Activated naive CD4-positive, alpha-beta T cell treated with anti-CD3 and anti-CD28 coated beads for 36 hours (primary cell): ENCODE measurements around the gene IL1RAPL2. TPM values are rescaled to one million over a fixed set of nuclear protein-coding genes. Genes with fewer than 3 reads are reported as not detected.
"Not testable (repeated sequence)": the region's sequence is repeated elsewhere in the genome, so short reads cannot be mapped to it uniquely, and the experiment has no call there.

ENCODE experiments used
- CTCF ChIA-PET: fragments of 350-600 bp; sonication (Branson Sonifier 250); formaldehyde crosslinking; loops from one replicate; lab custom pipeline; 2021; ENCODE audit warnings: antibody characterized with exemption; lab: Charles Lee
- DNase-seq: peaks from one replicate; pipeline ENCODE4 v3.0.0-alpha.2; 2020
- H3K27ac Mint-ChIP-seq: one replicate; pipeline ENCODE4 v1.8.0; 2021; ENCODE audit warnings: mild to moderate bottlenecking, mixed read lengths
- H3K27me3 Mint-ChIP-seq: one replicate; pipeline ENCODE4 v1.8.0; 2021; ENCODE audit warnings: low read depth, mixed read lengths
- H3K36me3 Mint-ChIP-seq: one replicate; pipeline ENCODE4 v1.8.0; 2021; ENCODE audit warnings: low read depth, mixed read lengths
- H3K4me1 Mint-ChIP-seq: one replicate; pipeline ENCODE4 v1.8.0; 2021; ENCODE audit warnings: low read depth, mixed read lengths
- H3K4me3 Mint-ChIP-seq: one replicate; pipeline ENCODE4 v1.8.0; 2021; ENCODE audit warnings: mild to moderate bottlenecking, moderate library complexity, mixed read lengths
- H3K9me3 Mint-ChIP-seq: one replicate; pipeline ENCODE4 v1.8.0; 2021; ENCODE audit warnings: mixed read lengths
- intact Hi-C: fragments of 100-400 bp; cut with micrococcal nuclease; formaldehyde crosslinking; loops from one replicate; pipeline ENCODE4 v1.15.1; 2023
- total RNA-seq, 2 experiments: library from RNA; stranded (reverse); gene quantifications; one replicate each; pipeline ENCODE4 v1.2.3, GENCODE V29; 2021

The IL1RAPL2 gene
- total RNA-seq, 2 experiments from 2014 or later, result not detected

DNA sequence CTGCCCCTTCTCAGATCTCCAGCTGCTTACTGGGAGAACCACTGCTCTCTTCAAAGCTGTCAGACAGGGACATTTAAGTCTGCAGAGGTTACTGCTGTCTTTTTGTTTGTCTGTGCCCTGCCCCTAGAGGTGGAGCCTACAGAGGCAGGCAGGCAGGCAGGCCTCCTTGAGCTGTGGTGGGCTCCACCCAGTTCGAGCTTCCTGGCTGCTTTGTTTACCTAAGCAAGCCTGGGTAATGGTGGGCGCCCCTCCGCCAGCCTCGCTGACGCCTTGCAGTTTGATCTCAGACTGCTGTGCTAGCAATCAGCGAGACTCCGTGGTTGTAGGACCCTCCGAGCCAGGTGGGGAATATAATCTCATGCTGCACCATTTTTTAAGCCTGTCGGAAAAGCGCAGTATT, 343.7 kb downstream of the IL1RAPL2 start:
- intact Hi-C loops, result loop anchor here (5.0 kb wide), 1 partner anchor 57 kb away; no protein-coding TSS in a partner anchor

DNA sequence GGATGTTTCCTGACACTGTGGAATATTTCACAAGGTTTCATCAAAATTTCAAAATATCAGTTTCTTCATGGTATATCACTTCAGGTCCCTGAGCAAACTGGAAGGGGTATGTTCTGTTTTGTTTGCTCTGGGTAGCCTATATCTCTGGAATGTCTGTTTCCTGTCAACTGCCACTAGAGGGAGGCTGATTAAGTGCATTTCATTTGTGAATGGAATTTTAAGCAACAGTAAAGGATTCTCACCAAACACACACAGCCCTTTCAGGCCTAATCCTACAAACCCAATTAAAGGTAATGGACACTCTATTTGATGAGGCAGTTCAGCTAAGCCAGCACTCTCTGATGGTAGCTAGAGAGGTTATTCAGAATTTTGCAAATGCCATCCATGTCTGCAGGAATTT, 347.3 kb downstream of the IL1RAPL2 start:
- intact Hi-C loops, result loop anchor here (1.0 to 5.0 kb wide), 2 partner anchors 9 to 61 kb away; no protein-coding TSS in a partner anchor
- no peaks in the 10 kb centered on the region for H3K36me3 Mint-ChIP-seq
- no peaks in the 10 kb centered on the region for H3K27me3 Mint-ChIP-seq
- no peak for DNase-seq
- CTCF ChIA-PET, result interaction anchor here (1.4 kb wide), 1 partner anchor 9 kb away, joined by 3 read pairs; no protein-coding TSS in a partner anchor
- H3K4me3 Mint-ChIP-seq, result no peak overlapping the region
- no peaks in the 10 kb centered on the region for H3K9me3 Mint-ChIP-seq
- H3K27ac Mint-ChIP-seq, result no peak overlapping the region
- H3K4me1 Mint-ChIP-seq, result peaks cover 11% of the 10 kb centered on the region

More for the DNA sequence above, 343.7 kb downstream of the IL1RAPL2 start:
- H3K36me3 Mint-ChIP-seq, H3K27me3 Mint-ChIP-seq, CTCF ChIA-PET, H3K27ac Mint-ChIP-seq, H3K9me3 Mint-ChIP-seq: not testable (repeated sequence)
- H3K4me1 Mint-ChIP-seq, result peaks cover 11% of the 10 kb centered on the region
- H3K4me3 Mint-ChIP-seq, result peak overlapping the region; percentile 70
- peak; percentile 17 for DNase-seq

- peaks cover 11% of the 10 kb centered on the region for H3K4me1 Mint-ChIP-seq
- H3K9me3 Mint-ChIP-seq, CTCF ChIA-PET, H3K4me3 Mint-ChIP-seq, H3K36me3 Mint-ChIP-seq, DNase-seq, H3K27ac Mint-ChIP-seq, H3K27me3 Mint-ChIP-seq: not testable (repeated sequence)
- intact Hi-C loops, result loop anchor here (5.0 kb wide), 1 partner anchor 62 kb away; no protein-coding TSS in a partner anchor
These were observed 348.7 kb downstream of the IL1RAPL2 start for GRCh38 chrX:104914686-104915085.

GRCh38 chrX:104918122-104918521, 352.1 kb downstream of the IL1RAPL2 start:
- Mint-ChIP-seq H3K27ac (no peak overlapping the region), H3K27me3 (no peaks in the 10 kb centered on the region), H3K4me3 (no peak overlapping the region), H3K4me1 (no peaks in the 10 kb centered on the region), H3K36me3 (no peaks in the 10 kb centered on the region), H3K9me3 (no peaks in the 10 kb centered on the region)
- intact Hi-C loops, result no loop called here
- CTCF ChIA-PET, result no interaction called here
- DNase-seq, result no peak

- intact Hi-C loops, result loop anchor here (1.0 to 10.0 kb wide), 6 partner anchors 8 to 727 kb away; no protein-coding TSS in a partner anchor
- DNase-seq, result no peak
- H3K9me3 Mint-ChIP-seq, result no peaks in the 10 kb centered on the region
- CTCF ChIA-PET, result interaction anchor here (0.8 to 1.3 kb wide), 7 partner anchors 8 to 356 kb away, joined by 3 to 5 read pairs (median 4); partner anchors contain the start of gene IL1RAPL2
- no peaks in the 10 kb centered on the region for H3K27me3 Mint-ChIP-seq
- no peaks in the 10 kb centered on the region for H3K4me1 Mint-ChIP-seq
- no peak overlapping the region for H3K4me3 Mint-ChIP-seq
- H3K27ac Mint-ChIP-seq, result no peak overlapping the region
- no peaks in the 10 kb centered on the region for H3K36me3 Mint-ChIP-seq
These were observed 355.7 kb downstream of the IL1RAPL2 start for GRCh38 chrX:104921584-104922205.

DNA sequence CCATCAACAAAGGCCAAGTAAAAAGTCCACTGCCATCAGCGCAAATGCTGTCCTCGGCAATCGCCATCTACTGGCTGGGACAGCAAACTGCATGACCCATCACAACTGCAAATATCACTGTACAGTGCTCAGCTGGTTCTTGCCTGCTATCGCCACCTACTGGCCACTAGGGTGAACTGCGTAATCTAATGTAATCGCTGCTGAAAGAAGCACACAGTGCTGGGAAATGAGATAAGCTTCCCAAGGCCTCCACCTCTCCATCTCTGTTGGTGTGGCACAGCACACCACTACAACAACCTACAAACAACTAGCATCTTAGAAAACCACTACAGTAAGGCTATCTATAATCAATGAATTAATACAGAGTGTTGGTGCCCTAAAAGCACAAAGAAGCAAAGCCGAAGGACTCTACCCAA, 356.2 kb downstream of the IL1RAPL2 start:
- Mint-ChIP-seq H3K4me3 (no peak overlapping the region), H3K4me1 (no peaks in the 10 kb centered on the region), H3K27me3 (no peaks in the 10 kb centered on the region), H3K36me3 (no peaks in the 10 kb centered on the region), H3K9me3 (no peaks in the 10 kb centered on the region), H3K27ac (no peak overlapping the region)
- DNase-seq, result peak; percentile 75
- CTCF ChIA-PET, result interaction anchor here (0.6 to 1.1 kb wide), 8 partner anchors 9 to 357 kb away, joined by 3 to 7 read pairs (median 4); partner anchors contain the start of gene IL1RAPL2
- intact Hi-C loops, result loop anchor here (1.0 to 10.0 kb wide), 6 partner anchors 9 to 727 kb away; no protein-coding TSS in a partner anchor

- H3K4me3 Mint-ChIP-seq, result no peak overlapping the region
- CTCF ChIA-PET, result no interaction called here
- peaks cover 2% of the 10 kb centered on the region for H3K27me3 Mint-ChIP-seq
- H3K36me3 Mint-ChIP-seq, result no peaks in the 10 kb centered on the region
- DNase-seq, result no peak
- no peaks in the 10 kb centered on the region for H3K9me3 Mint-ChIP-seq
- H3K27ac Mint-ChIP-seq, result no peak overlapping the region
- intact Hi-C loops, result loop anchor here (10.0 kb wide), 3 partner anchors 135 to 735 kb away; no protein-coding TSS in a partner anchor
- H3K4me1 Mint-ChIP-seq, result no peaks in the 10 kb centered on the region
These were observed 363.3 kb downstream of the IL1RAPL2 start for GRCh38 chrX:104929324-104929723.

GRCh38 chrX:104935581-104935980, 369.6 kb downstream of the IL1RAPL2 start:
- H3K27ac Mint-ChIP-seq, result no peak overlapping the region
- intact Hi-C loops, result no loop called here
- H3K27me3 Mint-ChIP-seq, result peaks cover 3% of the 10 kb centered on the region
- CTCF ChIA-PET, result no interaction called here
- H3K4me3 Mint-ChIP-seq, result no peak overlapping the region
- DNase-seq, result no peak
- no peaks in the 10 kb centered on the region for H3K36me3 Mint-ChIP-seq
- no peaks in the 10 kb centered on the region for H3K4me1 Mint-ChIP-seq
- H3K9me3 Mint-ChIP-seq, result no peaks in the 10 kb centered on the region

GRCh38 chrX:104953251-104953650, 387.3 kb downstream of the IL1RAPL2 start:
- Mint-ChIP-seq H3K9me3 (no peaks in the 10 kb centered on the region), H3K4me1 (no peaks in the 10 kb centered on the region), H3K27me3 (no peaks in the 10 kb centered on the region), H3K4me3 (no peak overlapping the region), H3K36me3 (no peaks in the 10 kb centered on the region), H3K27ac (no peak overlapping the region)
- CTCF ChIA-PET, result no interaction called here
- no peak for DNase-seq
- intact Hi-C loops, result no loop called here

- CTCF ChIA-PET, result no interaction called here
- Mint-ChIP-seq H3K4me3 (no peak overlapping the region), H3K27ac (no peak overlapping the region), H3K36me3 (no peaks in the 10 kb centered on the region), H3K9me3 (no peaks in the 10 kb centered on the region), H3K4me1 (no peaks in the 10 kb centered on the region), H3K27me3 (no peaks in the 10 kb centered on the region)
- intact Hi-C loops, result no loop called here
- no peak for DNase-seq
These were observed 395.9 kb downstream of the IL1RAPL2 start for GRCh38 chrX:104961926-104962325.

- intact Hi-C loops, result no loop called here
- Mint-ChIP-seq H3K4me3 (no peak overlapping the region), H3K36me3 (no peaks in the 10 kb centered on the region), H3K4me1 (no peaks in the 10 kb centered on the region), H3K9me3 (no peaks in the 10 kb centered on the region), H3K27ac (no peak overlapping the region), H3K27me3 (no peaks in the 10 kb centered on the region)
- no peak for DNase-seq
- CTCF ChIA-PET, result no interaction called here
These were observed 402.2 kb downstream of the IL1RAPL2 start for GRCh38 chrX:104968241-104968640.

- Mint-ChIP-seq H3K4me3 (no peak overlapping the region), H3K4me1 (no peaks in the 10 kb centered on the region), H3K27me3 (no peaks in the 10 kb centered on the region), H3K27ac (no peak overlapping the region), H3K9me3 (no peaks in the 10 kb centered on the region), H3K36me3 (no peaks in the 10 kb centered on the region)
- CTCF ChIA-PET, result no interaction called here
- no peak for DNase-seq
- intact Hi-C loops, result no loop called here
These were observed 406.7 kb downstream of the IL1RAPL2 start for GRCh38 chrX:104972737-104973136.

GRCh38 chrX:104987063-104987462, 421.1 kb downstream of the IL1RAPL2 start:
- Mint-ChIP-seq H3K27ac (no peak overlapping the region), H3K27me3 (no peaks in the 10 kb centered on the region), H3K4me3 (no peak overlapping the region), H3K36me3 (no peaks in the 10 kb centered on the region), H3K4me1 (no peaks in the 10 kb centered on the region), H3K9me3 (no peaks in the 10 kb centered on the region)
- CTCF ChIA-PET, result no interaction called here
- intact Hi-C loops, result no loop called here
- DNase-seq, result no peak
